ENCODE measurements around the gene RHOH.

Gene RHOH

GRCh38 chr4:40160258-40160657 is 36.6 kb upstream of the RHOH start:
- TF ChIP-seq CREB1 (IDR thresholded peaks at IDR 0.05; ENCODE audit: low read depth) (no peak), YY1 (IDR thresholded peaks at IDR 0.05; ENCODE audit: low read depth) (no peak), EGR1 (IDR thresholded peaks at IDR 0.05) (no peak), RAD21 (IDR thresholded peaks at IDR 0.05; ENCODE audit: low read depth) (no peak)

GRCh38 chr4:40164459-40164858 is 32.4 kb upstream of the RHOH start:
- TF ChIP-seq RAD21 (IDR thresholded peaks at IDR 0.05; ENCODE audit: low read depth) (no peak), NFIC (IDR thresholded peaks at IDR 0.05) (no peak), FOXM1 (IDR thresholded peaks at IDR 0.05; ENCODE audit: borderline replicate concordance, low read depth) (no peak), YY1 (IDR thresholded peaks at IDR 0.05; ENCODE audit: low read depth) (no peak), CEBPB (IDR thresholded peaks at IDR 0.05) (no peak), TEAD4 (IDR thresholded peaks at IDR 0.05) (no peak), EGR1 (IDR thresholded peaks at IDR 0.05) (no peak), EP300 (IDR thresholded peaks at IDR 0.05; ENCODE audit: borderline replicate concordance) (no peak)
- TF ChIP-seq, protein P1, sequence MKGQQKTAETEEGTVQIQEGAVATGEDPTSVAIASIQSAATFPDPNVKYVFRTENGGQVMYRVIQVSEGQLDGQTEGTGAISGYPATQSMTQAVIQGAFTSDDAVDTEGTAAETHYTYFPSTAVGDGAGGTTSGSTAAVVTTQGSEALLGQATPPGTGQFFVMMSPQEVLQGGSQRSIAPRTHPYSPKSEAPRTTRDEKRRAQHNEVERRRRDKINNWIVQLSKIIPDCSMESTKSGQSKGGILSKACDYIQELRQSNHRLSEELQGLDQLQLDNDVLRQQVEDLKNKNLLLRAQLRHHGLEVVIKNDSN (IDR thresholded peaks at IDR 0.05), result no peak

DNA sequence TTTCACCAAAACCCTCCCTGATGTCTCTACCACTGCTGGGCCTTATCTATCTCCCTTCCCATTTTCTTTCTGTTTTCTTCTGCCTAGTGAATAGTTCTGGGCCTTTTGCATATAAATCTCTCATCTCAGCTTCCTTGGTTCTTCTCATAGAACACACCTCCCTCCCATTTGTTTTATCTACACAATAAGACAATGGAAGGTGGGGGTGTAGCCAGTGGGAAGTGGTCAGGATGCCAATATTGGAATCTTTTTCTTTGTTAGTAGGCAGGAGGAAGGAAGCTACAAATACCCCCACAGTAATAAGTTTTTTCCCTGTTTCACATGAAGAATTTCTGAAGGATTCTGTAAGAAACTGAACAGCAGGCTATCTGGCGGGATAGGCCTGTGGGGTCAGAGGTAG is 30.9 kb upstream of the RHOH start:
- TF ChIP-seq TAF1 (IDR thresholded peaks at IDR 0.05; ENCODE audit: low read depth) (no peak), FOXM1 (IDR thresholded peaks at IDR 0.05; ENCODE audit: borderline replicate concordance, low read depth) (no peak), CEBPB (IDR thresholded peaks at IDR 0.05) (no peak), TCF12 (IDR thresholded peaks at IDR 0.05; ENCODE audit: low read depth) (no peak)

- TF ChIP-seq ZBTB7A (IDR thresholded peaks at IDR 0.05; ENCODE audit: low read depth) (no peak), TCF12 (IDR thresholded peaks at IDR 0.05; ENCODE audit: low read depth) (no peak), FOXM1 (IDR thresholded peaks at IDR 0.05; ENCODE audit: borderline replicate concordance, low read depth) (no peak), TAF1 (IDR thresholded peaks at IDR 0.05; ENCODE audit: low read depth) (no peak), CEBPB (IDR thresholded peaks at IDR 0.05) (no peak), RAD21 (IDR thresholded peaks at IDR 0.05; ENCODE audit: low read depth) (no peak), REST (IDR thresholded peaks at IDR 0.05; ENCODE audit: low read depth) (no peak), YY1 (IDR thresholded peaks at IDR 0.05; ENCODE audit: low read depth) (no peak), CREB1 (IDR thresholded peaks at IDR 0.05; ENCODE audit: low read depth) (no peak), EGR1 (IDR thresholded peaks at IDR 0.05) (no peak)
- TF ChIP-seq, protein P2, sequence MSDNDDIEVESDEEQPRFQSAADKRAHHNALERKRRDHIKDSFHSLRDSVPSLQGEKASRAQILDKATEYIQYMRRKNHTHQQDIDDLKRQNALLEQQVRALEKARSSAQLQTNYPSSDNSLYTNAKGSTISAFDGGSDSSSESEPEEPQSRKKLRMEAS (IDR thresholded peaks at IDR 0.05), result no peak
Observed at GRCh38 chr4:40168070-40168469, 28.8 kb upstream of the RHOH start.

DNA sequence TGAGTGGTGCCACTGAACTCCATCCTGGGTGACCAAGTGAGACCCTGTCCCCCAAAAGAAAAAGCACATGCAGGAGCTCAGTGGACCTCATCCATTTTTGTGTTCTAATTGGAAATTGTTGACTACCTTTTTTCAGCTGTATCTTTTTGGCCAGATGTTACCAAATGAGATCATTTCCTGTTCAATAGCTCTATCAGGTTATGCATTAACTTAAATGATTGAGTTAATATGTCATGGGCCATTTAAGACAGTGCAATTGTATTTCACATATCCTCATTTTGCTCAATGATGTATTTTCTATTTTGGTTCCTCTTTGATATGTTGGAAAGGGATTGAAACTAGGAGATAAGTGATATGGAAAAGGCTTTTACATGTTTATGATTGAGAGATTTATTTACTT is 26.2 kb upstream of the RHOH start:
- TF ChIP-seq EGR1 (IDR thresholded peaks at IDR 0.05), result no peak
- TF ChIP-seq, protein P1 (IDR thresholded peaks at IDR 0.05), result no peak
- no peak for TF ChIP-seq FOXM1 (IDR thresholded peaks at IDR 0.05; ENCODE audit: borderline replicate concordance, low read depth)
- no peak for TF ChIP-seq TEAD4 (IDR thresholded peaks at IDR 0.05)
- no peak for TF ChIP-seq RAD21 (IDR thresholded peaks at IDR 0.05; ENCODE audit: low read depth)
- TF ChIP-seq REST (IDR thresholded peaks at IDR 0.05; ENCODE audit: low read depth), result no peak
- TF ChIP-seq TAF1 (IDR thresholded peaks at IDR 0.05; ENCODE audit: low read depth), result no peak
- no peak for TF ChIP-seq CEBPB (IDR thresholded peaks at IDR 0.05)
- no peak for TF ChIP-seq CREB1 (IDR thresholded peaks at IDR 0.05; ENCODE audit: low read depth)
- no peak for TF ChIP-seq NFIC (IDR thresholded peaks at IDR 0.05)
- TF ChIP-seq ZBTB7A (IDR thresholded peaks at IDR 0.05; ENCODE audit: low read depth), result no peak
- TF ChIP-seq, protein P2 (IDR thresholded peaks at IDR 0.05), result no peak
- no peak for TF ChIP-seq EP300 (IDR thresholded peaks at IDR 0.05; ENCODE audit: borderline replicate concordance)
- no peak for TF ChIP-seq TCF12 (IDR thresholded peaks at IDR 0.05; ENCODE audit: low read depth)

GRCh38 chr4:40173470-40173875 is 23.4 kb upstream of the RHOH start:
- TF ChIP-seq YY1 (IDR thresholded peaks at IDR 0.05; ENCODE audit: low read depth) (no peak), NFIC (IDR thresholded peaks at IDR 0.05) (no peak), CREB1 (IDR thresholded peaks at IDR 0.05; ENCODE audit: low read depth) (no peak)

DNA sequence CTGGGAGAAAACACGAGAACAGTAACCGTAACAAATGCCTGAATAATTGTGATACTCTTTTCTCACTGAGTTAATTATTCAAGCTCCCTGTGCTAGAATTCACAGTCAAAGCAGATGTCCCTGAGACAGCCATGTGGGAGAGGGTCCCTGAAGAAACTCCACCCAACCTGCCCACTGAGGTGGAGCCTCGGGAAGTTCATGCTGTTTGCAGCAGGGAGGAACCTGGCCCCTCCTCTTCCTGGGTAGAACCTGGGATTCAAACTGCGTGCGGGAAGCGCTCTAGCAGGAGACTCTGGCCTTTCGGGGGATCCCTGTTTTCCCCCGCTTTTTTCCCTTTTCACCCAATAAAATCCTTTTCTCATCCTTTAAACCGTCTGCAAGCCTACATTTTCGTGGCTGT is 20.2 kb upstream of the RHOH start:
- TF ChIP-seq, protein P2 (IDR thresholded peaks at IDR 0.05), result no peak
- TF ChIP-seq CREB1 (IDR thresholded peaks at IDR 0.05; ENCODE audit: low read depth) (no peak), TCF12 (IDR thresholded peaks at IDR 0.05; ENCODE audit: low read depth) (no peak), REST (IDR thresholded peaks at IDR 0.05; ENCODE audit: low read depth) (no peak), RAD21 (IDR thresholded peaks at IDR 0.05; ENCODE audit: low read depth) (no peak), TEAD4 (IDR thresholded peaks at IDR 0.05) (no peak), YY1 (IDR thresholded peaks at IDR 0.05; ENCODE audit: low read depth) (no peak), TAF1 (IDR thresholded peaks at IDR 0.05; ENCODE audit: low read depth) (no peak), EP300 (IDR thresholded peaks at IDR 0.05; ENCODE audit: borderline replicate concordance) (no peak), FOXM1 (IDR thresholded peaks at IDR 0.05; ENCODE audit: borderline replicate concordance, low read depth) (no peak), NFIC (IDR thresholded peaks at IDR 0.05) (no peak), EGR1 (IDR thresholded peaks at IDR 0.05) (no peak), ZBTB7A (IDR thresholded peaks at IDR 0.05; ENCODE audit: low read depth) (no peak), CEBPB (IDR thresholded peaks at IDR 0.05) (no peak)
- TF ChIP-seq, protein P1 (IDR thresholded peaks at IDR 0.05), result no peak
